Measurements from ENCODE around the gene LETMD1. TPM values are rescaled to one million over a fixed set of nuclear protein-coding genes. Genes with fewer than 3 reads are reported as not detected.

The LETMD1 gene
- polyA plus RNA-seq, 1 of the 3 experiments (the other 2 are of a cell fraction): 67.8 TPM

DNA sequence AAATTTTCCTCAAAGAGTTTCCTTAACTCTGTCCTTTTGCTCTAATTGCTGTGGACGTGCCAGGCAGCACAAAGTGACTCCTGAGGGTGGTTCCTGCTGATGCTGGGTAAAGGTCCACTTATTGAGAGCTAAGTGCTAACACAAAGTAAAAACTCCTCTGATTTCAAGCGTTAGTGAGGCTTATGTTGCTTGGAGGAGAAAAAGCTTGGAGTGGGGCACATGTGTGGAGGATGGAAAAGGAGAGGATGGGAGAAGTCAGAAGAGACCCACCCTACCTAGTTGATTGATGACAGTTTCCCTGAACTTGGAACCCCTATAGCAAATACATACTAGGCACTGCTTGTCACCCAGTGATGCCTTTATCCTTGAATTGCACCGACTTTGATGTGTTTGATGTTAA is 11.8 kb upstream of the LETMD1 start:
- no peaks in the 10 kb centered on the region for H3K9me2 ChIP-seq
- H3F3A ChIP-seq (replicated peaks; ENCODE audit: insufficient read depth): peaks cover 12% of the 10 kb centered on the region
- 0 out of 4 replicates have a peak, but pooled peaks cover 0 to 4% of the 10 kb centered on the region in 2 experiments for H3K4me1 ChIP-seq (ENCODE audit: control insufficient read depth in 1 of 2, insufficient read depth in 2 of 2, low read depth in 1 of 2, low read length in 1 of 2)
- 77% methylated on average over 3 of the region's 3 CpGs for WGBS (ENCODE audit: low lambda C conversion rate)
- H3K79me2 ChIP-seq (ENCODE audit: insufficient read depth): no peaks in the 10 kb centered on the region
- H3K9me3 ChIP-seq: no peaks in the 10 kb centered on the region
- POLR2A ChIA-PET: interaction anchor here (2.1 kb wide), 1 partner anchor 10 kb away, joined by 4 read pairs; the partner anchor contains the start of gene SLC11A2
- CTCF ChIA-PET: interaction anchor here (1.3 kb wide), 1 partner anchor 11 kb away, joined by 5 read pairs; the partner anchor contains the start of gene LETMD1
- no peak overlapping the region for H3K4me2 ChIP-seq
- no peak overlapping the region for H3K9ac ChIP-seq
- no peak overlapping the region for H3K27ac ChIP-seq (ENCODE audit: low read depth in 2 of 2, low read length in 1 of 2)
- no peak for DNase-seq
- no peak overlapping the region for H3K4me3 ChIP-seq (ENCODE audit: low read depth in 2 of 2, low read length in 1 of 2)
- H3K27me3 ChIP-seq (ENCODE audit: insufficient read depth): no peaks in the 10 kb centered on the region
- no peaks in the 10 kb centered on the region for H4K20me1 ChIP-seq (ENCODE audit: insufficient read depth)
- TF ChIP-seq SMC3 (IDR thresholded peaks at IDR 0.05; ENCODE audit: low read depth, low read length): no peak
- no peak for TF ChIP-seq NRF1 (IDR thresholded peaks at IDR 0.05; ENCODE audit: low read depth, low read length)
- no peak overlapping the region for H2AFZ ChIP-seq (ENCODE audit: low read depth)
- H3K36me3 ChIP-seq (replicated peaks in 1 of 2; ENCODE audit: control insufficient read depth in 1 of 2, insufficient read depth in 2 of 2, low read length in 1 of 2): no peaks in the 10 kb centered on the region

DNA sequence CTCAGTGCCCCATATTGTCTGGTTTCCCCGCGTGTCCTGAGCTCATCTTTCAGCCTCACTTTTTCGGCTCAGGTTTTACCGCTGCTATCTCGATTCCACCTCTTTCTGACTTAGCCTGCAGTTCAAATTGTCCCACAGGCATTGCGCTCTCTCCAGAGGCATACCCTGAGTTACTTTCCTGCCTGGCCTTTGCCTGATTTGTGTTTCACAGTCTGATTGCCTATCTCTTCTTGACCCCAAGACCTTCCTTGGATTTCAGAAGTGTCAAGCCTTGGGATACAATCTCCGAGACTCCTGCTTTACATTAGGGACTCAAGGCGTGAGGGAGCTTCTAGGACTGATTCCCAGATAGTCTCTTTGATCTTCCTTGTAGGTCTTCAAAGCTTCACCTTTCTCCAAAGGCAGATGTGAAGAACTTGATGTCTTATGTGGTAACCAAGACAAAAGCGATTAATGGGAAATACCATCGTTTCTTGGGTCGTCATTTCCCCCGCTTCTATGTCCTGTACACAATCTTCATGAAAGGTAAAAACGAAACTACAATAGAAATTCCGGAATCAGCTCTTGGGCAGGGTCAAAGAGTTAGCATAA is 629 bp downstream of the LETMD1 start:
- Histone ChIP-seq H3K4me3 (ENCODE audit: low read depth in 2 of 2, low read length in 1 of 2) (peak overlapping the region; percentile 85), H2AFZ (ENCODE audit: low read depth) (peak overlapping the region; percentile 66), H3K9me2 (no peaks in the 10 kb centered on the region), H3K79me2 (ENCODE audit: insufficient read depth) (peaks cover 49% of the 10 kb centered on the region), H3K4me1 (ENCODE audit: control insufficient read depth in 1 of 2, insufficient read depth in 2 of 2, low read depth in 1 of 2, low read length in 1 of 2) (peaks cover 4 to 11% of the 10 kb centered on the region in 2 experiments; a peak in 2 of 4 replicates), H3K9ac (peak overlapping the region; percentile 70), H3K27ac (ENCODE audit: low read depth in 2 of 2, low read length in 1 of 2) (peak overlapping the region; percentile 69 to 78; a peak in 3 of 4 replicates), H3K27me3 (ENCODE audit: insufficient read depth) (no peaks in the 10 kb centered on the region), H3K36me3 (replicated peaks in 1 of 2; ENCODE audit: control insufficient read depth in 1 of 2, insufficient read depth in 2 of 2, low read length in 1 of 2) (peaks cover 10 to 27% of the 10 kb centered on the region in 2 experiments), H4K20me1 (ENCODE audit: insufficient read depth) (no peaks in the 10 kb centered on the region), H3F3A (replicated peaks; ENCODE audit: insufficient read depth) (no peaks in the 10 kb centered on the region), H3K4me2 (peak overlapping the region; percentile 95), H3K9me3 (no peaks in the 10 kb centered on the region)
- TF ChIP-seq MEF2A (IDR thresholded peaks at IDR 0.05; ENCODE audit: borderline replicate concordance, low read depth): no peak
- TF ChIP-seq POLR2AphosphoS5 (IDR thresholded peaks at IDR 0.05; ENCODE audit: low read depth, low read length): no peak
- no peak for TF ChIP-seq ELF1 (IDR thresholded peaks at IDR 0.05)
- no peak for TF ChIP-seq TAF1 (IDR thresholded peaks at IDR 0.05; ENCODE audit: borderline replicate concordance, low read depth, low read length)
- TF ChIP-seq JUND (IDR thresholded peaks at IDR 0.05): no peak
- TF ChIP-seq ZBTB33 (IDR thresholded peaks at IDR 0.05; ENCODE audit: borderline replicate concordance, low read depth): no peak
- TF ChIP-seq, protein P1, sequence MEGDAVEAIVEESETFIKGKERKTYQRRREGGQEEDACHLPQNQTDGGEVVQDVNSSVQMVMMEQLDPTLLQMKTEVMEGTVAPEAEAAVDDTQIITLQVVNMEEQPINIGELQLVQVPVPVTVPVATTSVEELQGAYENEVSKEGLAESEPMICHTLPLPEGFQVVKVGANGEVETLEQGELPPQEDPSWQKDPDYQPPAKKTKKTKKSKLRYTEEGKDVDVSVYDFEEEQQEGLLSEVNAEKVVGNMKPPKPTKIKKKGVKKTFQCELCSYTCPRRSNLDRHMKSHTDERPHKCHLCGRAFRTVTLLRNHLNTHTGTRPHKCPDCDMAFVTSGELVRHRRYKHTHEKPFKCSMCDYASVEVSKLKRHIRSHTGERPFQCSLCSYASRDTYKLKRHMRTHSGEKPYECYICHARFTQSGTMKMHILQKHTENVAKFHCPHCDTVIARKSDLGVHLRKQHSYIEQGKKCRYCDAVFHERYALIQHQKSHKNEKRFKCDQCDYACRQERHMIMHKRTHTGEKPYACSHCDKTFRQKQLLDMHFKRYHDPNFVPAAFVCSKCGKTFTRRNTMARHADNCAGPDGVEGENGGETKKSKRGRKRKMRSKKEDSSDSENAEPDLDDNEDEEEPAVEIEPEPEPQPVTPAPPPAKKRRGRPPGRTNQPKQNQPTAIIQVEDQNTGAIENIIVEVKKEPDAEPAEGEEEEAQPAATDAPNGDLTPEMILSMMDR (IDR thresholded peaks at IDR 0.05): no peak
- TF ChIP-seq SMC3 (IDR thresholded peaks at IDR 0.05; ENCODE audit: low read depth, low read length): no peak
- no peak for TF ChIP-seq NRF1 (IDR thresholded peaks at IDR 0.05; ENCODE audit: low read depth, low read length)
- TF ChIP-seq USF1 (IDR thresholded peaks at IDR 0.05; ENCODE audit: borderline replicate concordance, low read depth): no peak
- no peak for TF ChIP-seq GATA2 (CRISPR knock-in tag; IDR thresholded peaks at IDR 0.05)
- DNase-seq: peak; percentile 27
- WGBS (ENCODE audit: low lambda C conversion rate): 6% methylated on average over 14 of the region's 14 CpGs
- ChIA-PET POLR2A (interaction anchor here (1.3 to 1.5 kb wide), 3 partner anchors 12 to 35 kb away, joined by 3 to 4 read pairs (median 3); partner anchors contain the start of gene CSRNP2), CTCF (interaction anchor here (0.7 to 1.4 kb wide), 3 partner anchors 12 to 169 kb away, joined by 3 to 4 read pairs (median 4); partner anchors contain the start of gene POU6F1)
